ENCODE data around the gene DOCK3.
"Not testable (repeated sequence)": the region's sequence is repeated elsewhere in the genome, so short reads cannot be mapped to it uniquely, and the experiment has no call there.

DOCK3 gene

DNA sequence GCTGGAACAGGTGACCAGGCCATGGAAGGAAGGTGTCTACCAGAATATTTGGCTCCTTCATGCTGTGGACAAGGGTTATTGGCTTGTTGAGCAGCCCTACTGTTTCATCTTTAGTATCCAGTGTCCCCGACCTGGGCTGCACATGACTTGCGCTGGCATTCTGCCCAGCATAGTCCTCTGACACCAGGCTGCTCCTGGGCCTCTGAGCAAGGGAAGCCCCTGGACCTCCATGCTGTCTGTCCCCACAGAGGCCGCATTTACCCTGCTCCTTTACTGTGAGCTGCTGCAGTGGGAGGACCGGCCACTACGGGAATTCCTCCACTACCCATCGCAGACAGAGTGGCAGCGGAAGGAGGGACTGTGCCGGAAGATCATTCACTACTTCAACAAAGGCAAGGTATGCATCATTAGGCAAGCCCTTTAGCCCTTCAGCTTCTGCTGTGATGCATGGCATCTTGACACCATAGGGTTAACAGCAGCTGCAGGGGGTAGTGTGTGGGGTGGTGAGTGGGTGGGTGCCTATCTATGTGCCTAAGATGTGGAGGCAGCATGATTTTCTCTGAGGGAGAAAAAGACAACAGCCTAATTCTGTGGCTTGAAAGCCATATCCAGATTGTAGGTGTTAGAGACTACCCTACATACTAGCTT, 666.4 kb downstream of the DOCK3 start:
- DNase-seq, result no peak

DNA sequence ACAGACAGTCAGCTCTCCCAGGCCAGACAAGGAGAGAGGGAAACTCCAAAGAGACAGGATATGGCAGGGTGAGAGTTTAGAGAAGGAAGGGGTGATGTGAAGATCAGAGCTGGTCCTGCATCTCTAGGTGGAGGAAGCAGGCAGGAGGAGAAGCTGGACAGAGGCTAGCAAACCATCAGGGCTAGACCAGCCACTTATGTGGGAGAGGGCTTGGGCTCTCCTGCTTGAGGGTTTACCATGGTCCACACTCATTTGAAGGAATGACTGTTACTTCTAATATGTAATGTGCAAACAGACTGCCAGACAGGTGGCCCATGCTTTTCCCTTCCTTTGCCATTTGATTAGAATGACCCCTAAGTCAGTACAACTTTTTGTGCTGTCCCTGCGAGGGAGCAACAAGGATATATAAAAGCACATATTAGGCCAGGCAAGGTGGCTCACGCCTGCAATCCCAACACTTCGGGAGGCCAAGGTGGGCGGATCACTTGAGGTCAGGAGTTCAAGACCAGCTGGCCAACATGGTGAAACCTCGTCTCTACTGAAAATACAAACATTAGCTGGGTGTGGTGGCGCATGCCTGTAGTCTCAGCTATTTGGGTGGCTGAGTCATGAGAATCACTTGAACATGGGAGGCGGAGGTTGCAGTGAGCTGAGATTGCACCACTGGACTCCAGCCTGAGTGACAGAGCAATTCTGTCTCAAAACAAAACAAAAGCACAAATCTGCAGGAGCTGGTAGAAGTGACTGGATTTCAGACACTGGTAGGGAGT, 669.4 kb downstream of the DOCK3 start:
- DNase-seq, result no peak

DNA sequence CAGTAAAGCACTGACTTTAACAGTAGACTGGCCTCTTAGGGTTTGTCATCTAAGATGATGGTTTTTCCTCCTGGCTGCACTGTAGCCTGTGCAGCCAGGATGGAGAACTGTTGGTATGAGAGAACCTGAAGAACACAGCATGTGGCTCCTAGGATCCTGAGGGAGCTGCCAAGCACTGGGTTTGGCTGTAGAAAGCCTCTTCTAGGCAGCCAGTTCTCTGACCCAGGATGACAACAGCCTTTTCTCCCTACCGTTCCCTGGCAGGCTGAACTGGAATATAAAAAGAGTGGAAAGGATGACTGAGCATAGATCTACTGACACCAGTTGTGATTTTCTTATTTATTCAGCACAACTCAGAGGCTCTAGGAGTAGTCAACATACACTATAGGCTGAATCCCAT, 676.0 kb downstream of the DOCK3 start:
- no peak for DNase-seq

DNA sequence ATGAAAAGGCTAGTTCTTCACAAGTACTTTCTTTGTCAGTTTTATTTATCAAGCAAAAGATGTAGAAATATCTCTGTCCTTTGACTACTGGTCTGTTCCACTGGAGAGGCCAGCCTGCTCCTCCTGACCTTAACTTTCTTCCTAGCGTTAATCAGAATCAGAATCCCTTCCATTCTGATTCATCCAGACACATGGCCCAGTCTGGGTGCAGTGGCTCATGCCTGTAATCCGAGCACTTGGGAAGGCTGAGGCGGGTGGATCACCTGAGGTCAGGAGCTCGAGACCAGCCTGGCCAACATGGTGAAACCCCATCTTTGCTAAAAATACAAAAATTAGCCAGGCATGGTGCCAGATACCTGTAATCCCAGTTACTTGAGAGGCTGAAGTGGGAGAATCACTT, 678.4 kb downstream of the DOCK3 start:
- no peak for DNase-seq

DNA sequence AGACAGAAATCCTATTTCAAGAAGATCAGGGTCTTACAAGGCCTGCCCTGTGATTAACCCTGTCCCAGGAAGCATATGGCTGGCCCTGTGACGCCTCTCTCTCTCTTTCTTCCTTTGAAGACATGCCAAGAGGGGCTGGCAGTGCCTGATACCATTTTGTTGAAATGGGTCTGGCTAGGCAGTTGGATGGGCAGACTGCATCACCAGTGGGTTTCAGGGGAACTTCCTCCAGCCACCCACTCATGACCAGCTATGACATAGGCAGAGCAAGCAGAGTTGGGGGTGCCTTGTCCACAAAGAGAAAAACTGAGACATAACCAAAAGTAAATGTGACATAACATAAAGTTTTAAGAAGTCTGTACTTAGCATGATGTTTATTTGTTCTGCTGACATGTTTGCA, 679.0 kb downstream of the DOCK3 start:
- DNase-seq, result no peak

DNA sequence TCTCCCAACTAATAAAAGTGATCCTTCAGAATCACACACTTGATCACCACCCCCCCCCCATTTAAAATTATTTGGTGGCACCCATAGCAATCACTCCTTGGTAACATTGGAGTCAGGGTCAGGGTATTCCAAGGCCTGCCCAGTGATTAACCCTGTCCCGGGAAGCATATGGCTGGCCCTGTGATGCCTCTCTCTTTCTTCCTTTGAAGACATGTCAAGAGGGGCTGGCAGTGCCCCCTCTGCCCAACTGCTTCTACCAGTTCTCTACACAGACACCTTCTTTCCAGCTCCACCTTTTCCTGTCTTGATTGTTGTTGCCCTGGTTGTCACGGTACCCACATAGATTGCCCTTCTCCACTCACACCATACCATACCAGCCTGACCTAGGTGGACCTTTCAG, 679.4 kb downstream of the DOCK3 start:
- DNase-seq, result no peak

DNA sequence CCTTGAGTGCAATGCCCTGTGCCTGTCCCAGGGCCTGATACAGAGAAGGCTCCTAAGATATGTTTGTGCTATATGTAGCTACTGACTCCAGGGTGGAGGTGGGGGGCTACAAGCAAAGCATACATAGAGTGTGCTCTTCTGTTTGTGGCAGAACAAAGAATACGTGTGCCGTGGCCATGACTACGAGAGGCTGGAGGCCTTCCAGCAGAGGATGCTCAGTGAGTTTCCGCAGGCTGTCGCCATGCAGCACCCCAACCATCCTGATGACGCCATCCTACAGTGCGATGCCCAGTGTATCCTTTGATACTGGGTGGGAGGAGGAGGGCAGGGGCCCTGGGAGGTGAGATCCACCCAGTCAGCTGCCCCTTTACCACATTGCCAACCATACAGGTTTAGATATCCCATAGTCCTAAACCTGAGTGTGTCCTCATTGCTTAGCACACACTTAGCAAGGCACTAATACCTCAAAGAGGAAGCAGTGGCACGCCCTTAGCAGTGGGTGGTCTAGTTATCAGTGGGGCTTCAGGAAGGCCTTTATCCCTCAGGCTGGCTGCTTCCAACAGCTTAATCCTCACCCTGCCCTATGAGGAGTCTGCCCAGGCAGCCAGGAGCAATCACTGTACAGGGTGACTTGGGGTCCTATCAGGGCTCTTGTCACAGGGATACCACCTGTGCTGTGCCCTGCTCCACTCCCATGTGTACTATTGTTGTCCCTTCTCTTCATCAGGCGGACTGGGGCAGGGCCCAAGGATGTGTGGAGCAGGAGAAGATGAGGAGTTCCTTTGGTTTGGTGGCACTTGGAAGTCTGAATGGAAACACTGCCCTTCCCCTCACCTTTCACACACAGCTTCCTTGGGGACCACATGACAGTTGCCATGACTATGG, 680.2 kb downstream of the DOCK3 start:
- DNase-seq, result no peak

DNA sequence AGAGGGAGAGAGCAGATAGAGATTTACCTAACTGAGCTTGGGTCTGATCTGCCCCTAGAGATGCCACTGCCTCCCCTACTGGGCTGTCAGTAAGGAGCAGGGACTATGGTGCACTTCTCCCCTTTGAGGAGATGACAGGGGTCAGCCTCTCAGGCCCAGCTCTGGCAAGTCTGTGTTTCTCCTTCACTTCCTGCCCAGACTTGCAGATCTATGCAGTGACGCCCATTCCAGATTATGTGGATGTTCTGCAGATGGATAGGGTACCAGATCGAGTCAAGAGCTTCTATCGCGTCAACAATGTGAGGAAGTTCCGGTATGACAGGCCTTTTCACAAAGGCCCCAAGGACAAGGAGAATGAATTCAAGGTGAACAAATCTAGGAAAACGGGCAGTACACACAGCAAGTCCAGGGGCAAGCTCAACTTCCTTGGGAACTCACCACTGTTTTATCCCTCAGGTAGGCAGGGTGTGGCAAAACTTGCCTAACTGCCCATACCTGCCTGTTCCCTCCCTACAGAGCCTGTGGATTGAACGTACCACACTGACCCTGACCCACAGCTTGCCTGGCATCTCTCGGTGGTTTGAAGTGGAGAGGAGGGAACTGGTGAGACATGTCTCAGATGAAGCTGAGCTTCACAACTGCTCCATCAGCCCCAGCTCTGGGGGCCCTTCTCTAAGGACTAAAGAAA, 681.3 kb downstream of the DOCK3 start:
- DNase-seq, result no peak

DNA sequence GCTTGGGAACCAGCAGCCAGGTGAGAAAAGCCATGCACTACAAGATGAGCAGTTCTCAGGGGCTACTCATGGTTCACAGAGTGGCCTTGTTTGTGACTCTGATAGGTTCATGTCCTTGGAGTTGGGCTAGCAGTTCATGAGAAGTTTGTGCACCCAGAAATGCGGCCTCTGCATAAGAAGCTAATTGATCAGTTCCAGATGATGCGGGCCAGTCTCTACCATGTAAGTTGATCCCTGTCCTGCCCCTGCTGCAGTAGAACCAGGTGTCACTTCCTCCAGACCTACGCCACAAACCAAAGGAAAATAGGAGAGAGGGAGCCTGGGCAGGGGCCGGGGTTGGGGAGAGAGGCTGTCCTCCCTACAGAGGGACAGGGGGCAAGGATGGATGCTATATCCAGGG, 683.1 kb downstream of the DOCK3 start:
- no peak for DNase-seq

DNA sequence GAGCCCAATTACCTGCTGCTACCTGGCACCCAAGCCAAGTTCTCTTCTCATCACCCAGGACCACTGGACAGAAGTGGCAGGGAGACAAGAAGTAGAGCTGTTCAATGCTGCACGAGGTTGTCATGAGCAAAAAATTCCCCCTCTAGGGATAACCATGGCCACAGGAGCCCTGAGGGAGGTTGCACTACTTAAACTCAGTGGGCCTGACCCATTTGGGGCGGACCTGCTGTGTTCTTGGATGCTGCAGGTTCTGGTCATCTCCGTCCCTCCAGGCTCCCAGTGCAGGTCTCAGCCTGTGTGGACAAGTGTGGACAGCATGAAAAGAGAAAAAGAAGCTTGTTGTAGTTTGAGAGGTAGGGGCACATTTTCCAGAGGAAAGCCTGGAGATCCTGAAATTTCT, 684.3 kb downstream of the DOCK3 start:
- DNase-seq, result no peak

DNA sequence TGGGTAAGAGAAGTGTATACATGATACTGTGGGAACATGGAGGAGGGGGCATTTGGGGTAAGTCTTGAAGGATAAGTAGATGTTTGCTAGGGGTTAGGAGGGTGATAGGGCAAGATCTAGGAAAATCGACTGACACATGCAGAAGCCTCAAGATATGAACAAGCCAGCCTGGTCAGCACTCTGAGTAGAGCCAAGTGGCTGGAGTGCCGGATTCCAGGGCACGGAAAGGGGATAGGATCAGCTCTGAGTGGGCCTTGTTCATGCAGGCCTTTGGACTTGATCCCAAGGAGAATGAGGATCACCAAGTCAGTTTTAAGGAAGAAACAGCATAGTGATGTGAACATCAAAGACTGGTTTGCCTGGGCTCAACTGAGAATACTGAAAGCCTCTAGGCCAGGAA, 686.1 kb downstream of the DOCK3 start:
- DNase-seq, result no peak

DNA sequence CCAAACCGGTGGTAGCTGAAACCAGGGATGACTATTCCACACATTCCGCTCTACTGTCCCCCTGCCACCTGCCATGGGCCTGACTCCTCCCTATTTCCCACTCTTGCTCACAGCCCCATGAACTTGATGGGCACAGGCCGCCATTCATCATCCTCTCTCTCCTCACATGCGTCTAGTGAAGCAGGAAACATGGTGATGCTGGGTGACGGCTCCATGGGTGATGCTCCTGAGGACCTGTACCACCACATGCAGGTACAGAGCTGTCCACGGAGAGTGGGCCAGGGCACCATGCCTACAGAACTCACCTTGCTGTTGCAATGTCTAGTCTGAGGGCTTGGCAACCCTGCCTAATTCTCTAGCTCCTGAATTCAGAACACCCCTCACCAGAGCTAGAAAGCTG, 687.0 kb downstream of the DOCK3 start:
- DNase-seq, result no peak

DNA sequence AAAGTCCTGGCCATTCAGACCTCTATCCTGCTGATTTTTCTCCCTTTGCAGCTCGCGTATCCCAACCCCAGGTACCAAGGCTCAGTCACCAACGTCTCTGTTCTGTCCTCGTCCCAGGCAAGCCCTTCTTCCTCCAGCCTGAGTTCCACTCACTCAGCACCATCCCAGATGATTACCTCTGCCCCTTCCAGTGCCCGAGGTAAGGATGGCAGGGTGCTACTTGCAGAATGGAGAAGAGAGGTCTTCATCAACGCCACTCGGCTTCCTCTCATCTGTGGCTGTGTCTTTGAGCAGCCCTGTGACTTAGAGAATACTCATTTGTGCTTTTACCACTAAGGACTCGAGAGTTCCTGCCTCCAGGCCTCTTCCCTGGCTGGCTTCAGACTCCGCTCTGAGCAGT, 687.7 kb downstream of the DOCK3 start:
- no peak for DNase-seq

DNA sequence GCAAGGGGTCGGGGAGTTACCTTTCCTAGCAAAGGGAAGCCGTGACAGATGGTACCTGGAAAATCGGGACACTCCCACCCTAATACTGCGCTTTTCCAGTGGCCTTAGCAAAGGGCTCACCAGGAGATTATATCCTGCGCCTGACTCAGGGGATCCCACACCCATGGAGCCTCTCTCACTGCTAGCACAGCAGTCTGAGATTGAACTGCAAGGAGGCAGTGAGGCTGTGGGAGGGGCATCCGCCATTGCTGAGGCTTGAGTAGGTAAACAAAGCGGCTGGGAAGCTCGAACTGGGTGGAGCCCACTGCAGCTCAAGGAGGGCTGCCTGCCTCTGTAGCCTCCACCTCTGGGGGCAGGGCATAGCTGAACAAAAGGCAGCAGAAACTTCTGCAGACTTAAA, 693.5 kb downstream of the DOCK3 start:
- not testable (repeated sequence) for DNase-seq

DNA sequence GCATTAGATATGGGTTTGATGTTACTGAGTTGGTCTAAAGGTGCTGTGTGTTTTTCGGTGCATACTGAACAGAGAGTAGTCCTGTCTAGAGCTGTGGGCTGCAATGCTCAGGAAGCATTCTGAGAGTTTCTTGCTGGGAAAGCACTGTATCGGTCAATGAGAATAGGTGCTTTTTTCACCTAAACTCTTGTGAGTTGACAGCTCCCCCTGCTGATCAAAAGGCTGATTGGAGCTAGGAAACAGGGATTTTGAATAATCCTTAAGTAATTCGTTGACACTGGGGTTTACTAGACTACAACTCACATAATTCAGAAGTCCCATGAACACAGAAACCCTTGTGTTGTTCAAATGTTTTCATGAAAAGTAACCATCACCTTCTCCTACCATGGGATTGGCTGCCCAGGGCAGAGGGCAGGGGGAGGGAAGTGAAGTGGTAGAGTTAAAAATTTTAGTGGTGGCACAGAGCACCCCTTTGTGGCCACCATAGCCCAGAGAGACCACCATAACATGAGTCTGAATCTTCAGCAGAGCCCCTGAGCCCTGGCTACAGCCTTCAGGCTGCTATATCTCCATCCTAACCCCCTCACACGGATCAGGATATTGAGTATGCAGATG, 697.3 kb downstream of the DOCK3 start:
- DNase-seq, result peak; percentile 74

DNA sequence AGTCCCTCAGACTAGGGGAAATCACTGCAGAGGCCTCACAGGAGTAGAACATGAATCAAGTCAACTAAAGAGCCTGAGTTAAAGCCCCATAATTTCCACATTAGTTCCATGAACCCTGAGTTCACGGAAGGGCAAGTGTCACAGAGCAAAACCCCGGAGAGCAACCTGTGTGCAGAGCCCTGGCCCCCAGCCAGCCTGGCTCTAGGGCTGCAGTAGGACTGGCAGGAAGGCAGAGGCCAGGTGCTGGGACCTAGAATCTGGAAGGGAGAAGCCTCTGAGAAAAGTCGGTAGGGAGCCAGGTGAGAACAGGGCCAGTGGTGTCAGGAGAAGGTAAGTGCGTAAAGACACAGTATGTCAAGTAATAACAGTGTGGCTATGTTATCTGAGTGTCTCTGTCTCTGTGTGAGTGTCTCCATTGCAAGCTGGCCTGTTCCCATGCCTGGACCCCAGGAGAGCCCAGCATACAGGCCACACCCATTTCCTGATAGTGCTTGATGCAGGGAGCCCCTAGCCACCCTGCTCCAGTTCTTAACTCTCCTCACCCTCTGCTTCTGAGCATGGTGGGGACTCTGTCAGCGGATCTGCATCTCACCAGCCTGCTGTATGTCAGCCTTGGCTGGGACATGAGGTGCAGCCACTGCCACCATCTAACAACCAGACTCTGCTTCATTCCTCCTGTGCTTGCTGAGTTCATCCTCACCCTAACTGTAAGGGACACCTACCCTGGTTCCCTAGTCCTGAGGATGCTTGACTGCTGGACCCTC, 699.1 kb downstream of the DOCK3 start:
- no peak for DNase-seq

DNA sequence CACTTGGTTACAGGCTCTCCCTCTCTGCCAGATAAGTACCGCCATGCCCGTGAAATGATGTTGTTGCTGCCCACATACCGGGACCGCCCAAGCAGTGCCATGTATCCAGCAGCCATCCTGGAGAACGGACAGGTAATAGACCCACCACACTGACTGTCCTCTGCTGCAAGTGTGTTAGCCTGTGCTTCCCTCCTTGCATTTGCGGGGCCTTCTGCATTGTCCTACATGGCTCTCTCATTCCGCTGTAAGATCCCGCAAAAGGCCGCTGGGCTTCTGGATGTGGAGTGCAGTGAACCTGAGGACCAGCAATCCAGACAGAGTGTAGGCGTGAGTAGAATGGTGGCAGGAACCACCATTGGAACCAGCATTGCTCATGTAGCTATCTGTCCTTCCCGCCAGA, 699.7 kb downstream of the DOCK3 start:
- DNase-seq, result no peak

DNA sequence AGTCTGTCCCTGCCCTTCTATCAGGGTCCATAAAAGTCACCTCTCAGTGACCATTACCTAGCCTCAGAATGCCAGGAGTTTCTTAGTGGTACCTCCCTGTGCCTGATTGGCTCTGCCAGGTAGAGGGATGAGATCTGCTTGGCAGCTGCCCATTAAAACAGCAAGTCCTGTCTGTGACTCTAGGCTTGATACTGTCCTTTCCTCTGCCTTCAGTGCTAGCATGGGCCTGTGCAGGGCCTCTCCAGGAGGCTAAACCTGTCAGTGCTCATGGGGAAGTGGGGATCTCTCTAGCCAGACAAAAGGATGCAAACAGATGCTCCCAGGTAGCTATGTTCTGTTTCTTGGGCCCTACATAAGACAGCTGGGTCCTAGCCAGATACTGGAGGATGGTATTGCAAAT, 700.4 kb downstream of the DOCK3 start:
- no peak for DNase-seq

DNA sequence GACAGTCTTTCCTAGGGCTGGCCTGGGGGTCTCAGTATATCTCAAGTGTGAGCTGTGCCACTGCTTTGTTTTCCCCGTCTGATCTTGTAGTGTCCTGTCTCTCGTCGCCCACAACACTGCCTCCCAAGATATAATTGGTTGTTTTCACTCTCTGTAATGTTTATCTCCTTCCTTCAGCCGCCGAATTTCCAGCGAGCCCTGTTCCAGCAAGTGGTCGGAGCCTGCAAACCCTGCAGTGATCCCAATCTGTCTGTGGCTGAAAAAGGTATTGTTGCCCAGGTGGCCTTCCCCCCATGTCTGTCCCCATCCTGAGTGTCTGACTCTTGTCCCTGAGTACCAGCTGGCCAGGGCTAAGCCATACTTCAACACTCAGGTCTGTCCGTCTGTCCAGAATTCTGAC, 700.8 kb downstream of the DOCK3 start:
- DNase-seq, result no peak

DNA sequence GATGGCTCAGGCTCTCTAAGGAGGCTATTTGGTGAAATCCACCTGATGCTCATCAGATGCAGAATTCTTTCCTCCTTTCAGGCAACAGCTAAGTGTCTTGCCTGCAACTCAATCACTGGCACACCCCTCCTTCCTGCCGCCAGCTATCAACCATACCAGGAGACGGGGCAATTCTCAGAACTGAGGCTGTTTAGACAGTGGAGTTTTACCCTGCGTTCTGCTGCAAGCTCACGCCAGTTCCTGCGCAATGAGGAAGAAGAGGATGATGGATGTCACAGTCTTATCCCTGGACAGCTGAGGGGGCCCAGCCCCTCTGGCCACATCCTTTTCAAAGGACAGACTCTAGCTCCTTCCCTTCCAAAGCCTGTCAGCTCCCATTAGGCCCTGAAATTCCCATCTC, 703.3 kb downstream of the DOCK3 start:
- no peak for DNase-seq

DNA sequence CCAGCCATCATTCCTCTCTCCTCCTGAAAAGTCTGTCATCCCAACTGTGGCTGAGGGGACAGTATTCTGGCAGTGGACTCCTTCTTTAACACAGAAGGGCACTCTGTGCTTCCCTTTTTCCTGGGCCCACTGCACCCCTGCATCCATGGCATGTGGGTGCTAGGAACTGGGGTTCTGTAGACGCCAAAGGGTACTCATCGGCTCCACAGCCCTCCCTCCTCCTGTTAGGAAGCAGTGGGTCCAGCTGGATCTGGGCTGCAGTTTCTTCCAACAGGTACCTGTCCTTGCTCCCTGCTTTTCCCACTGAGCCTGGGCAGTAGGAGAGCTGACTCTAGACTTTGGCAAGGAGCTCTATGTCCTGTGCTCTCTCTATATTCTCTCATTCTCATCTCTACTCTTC, 704.0 kb downstream of the DOCK3 start:
- DNase-seq, result no peak

DNA sequence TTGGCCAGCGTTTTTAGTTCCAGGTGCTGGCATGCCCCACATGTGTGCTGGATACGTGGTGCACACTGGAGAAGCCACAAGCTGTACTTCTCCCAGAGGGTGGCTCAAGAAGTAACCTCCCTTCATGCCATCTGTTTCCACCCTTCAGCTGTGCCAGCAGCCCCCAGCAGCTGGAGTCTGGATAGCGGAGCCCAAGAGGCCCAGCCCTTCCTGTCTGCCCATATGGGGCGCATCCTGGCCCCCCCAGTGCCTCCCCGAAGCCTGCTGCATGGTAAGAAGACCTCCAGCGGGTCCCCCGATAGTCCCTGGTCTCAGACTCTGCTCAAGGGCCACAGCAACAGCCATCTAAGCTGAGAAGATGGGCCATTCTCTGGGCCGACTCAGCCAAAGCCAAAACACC, 704.6 kb downstream of the DOCK3 start:
- DNase-seq, result no peak
